ENCODE results near the gene DIDO1.

Gene DIDO1

GRCh38 chr20:62829231-62830230 is 96.8 kb downstream of the DIDO1 start:
- DNase-seq = no peak

GRCh38 chr20:62828511-62829230 is 97.6 kb downstream of the DIDO1 start:
- DNase-seq = no peak

- no peak for DNase-seq
These were observed 98.3 kb downstream of the DIDO1 start for GRCh38 chr20:62828051-62828450.

Data from NCI-H2081 treated with DMSO at 0.1 percent for 48 hours (cell line).